Measurements from ENCODE around the gene PHF23.

DNA sequence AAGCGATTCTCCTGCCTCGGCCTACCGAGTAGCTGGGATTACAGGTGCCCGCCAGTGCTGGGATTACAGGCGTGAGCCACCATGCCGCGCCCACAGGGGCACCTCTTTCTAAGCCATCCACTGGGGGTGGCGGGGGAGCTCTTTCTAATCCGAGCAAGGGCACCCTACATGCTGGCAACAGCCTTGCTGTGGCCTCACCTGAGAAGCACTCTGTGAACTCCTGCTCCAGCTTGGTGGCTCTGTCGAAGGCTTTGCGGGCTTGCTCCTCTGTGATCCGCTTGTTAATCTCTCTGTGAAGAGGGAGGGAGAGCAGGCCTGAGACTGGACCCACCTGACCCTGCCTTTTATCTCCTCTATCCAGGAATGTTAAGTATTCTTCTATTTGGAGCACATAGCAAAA is 48.2 kb downstream of the PHF23 start:
- no peak for TF ChIP-seq POLR2AphosphoS5 (IDR thresholded peaks at IDR 0.05; ENCODE audit: low read depth, low read length)
- TF ChIP-seq, protein P1, sequence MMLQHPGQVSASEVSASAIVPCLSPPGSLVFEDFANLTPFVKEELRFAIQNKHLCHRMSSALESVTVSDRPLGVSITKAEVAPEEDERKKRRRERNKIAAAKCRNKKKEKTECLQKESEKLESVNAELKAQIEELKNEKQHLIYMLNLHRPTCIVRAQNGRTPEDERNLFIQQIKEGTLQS (IDR thresholded peaks at IDR 0.05): no peak
- TF ChIP-seq SP1 (IDR thresholded peaks at IDR 0.05; ENCODE audit: low read depth): no peak
- TF ChIP-seq, protein P2, sequence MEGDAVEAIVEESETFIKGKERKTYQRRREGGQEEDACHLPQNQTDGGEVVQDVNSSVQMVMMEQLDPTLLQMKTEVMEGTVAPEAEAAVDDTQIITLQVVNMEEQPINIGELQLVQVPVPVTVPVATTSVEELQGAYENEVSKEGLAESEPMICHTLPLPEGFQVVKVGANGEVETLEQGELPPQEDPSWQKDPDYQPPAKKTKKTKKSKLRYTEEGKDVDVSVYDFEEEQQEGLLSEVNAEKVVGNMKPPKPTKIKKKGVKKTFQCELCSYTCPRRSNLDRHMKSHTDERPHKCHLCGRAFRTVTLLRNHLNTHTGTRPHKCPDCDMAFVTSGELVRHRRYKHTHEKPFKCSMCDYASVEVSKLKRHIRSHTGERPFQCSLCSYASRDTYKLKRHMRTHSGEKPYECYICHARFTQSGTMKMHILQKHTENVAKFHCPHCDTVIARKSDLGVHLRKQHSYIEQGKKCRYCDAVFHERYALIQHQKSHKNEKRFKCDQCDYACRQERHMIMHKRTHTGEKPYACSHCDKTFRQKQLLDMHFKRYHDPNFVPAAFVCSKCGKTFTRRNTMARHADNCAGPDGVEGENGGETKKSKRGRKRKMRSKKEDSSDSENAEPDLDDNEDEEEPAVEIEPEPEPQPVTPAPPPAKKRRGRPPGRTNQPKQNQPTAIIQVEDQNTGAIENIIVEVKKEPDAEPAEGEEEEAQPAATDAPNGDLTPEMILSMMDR (IDR thresholded peaks at IDR 0.05 in 2 of 3, conservative IDR thresholded peaks at IDR 0.05 in 1 of 3; ENCODE audit: borderline replicate concordance in 1 of 3, insufficient read depth in 1 of 3, low read depth in 2 of 3, low read length in 2 of 3): no peak
- TF ChIP-seq POLR2A (IDR thresholded peaks at IDR 0.05; ENCODE audit: borderline replicate concordance, extremely low read depth, insufficient read depth, insufficient read length): no peak
- TF ChIP-seq FOSL1 (IDR thresholded peaks at IDR 0.05; ENCODE audit: low read depth): no peak
- TF ChIP-seq EZH2 (IDR thresholded peaks at IDR 0.05): no peak
- no peak for TF ChIP-seq SRF (IDR thresholded peaks at IDR 0.05; ENCODE audit: low read depth)
- TF ChIP-seq EZH2phosphoT487 (IDR thresholded peaks at IDR 0.05; ENCODE audit: borderline replicate concordance): no peak
- TF ChIP-seq RAD21 (IDR thresholded peaks at IDR 0.05; ENCODE audit: low read depth): no peak
- TF ChIP-seq YY1 (IDR thresholded peaks at IDR 0.05; ENCODE audit: extremely low read depth, insufficient replicate concordance, low read depth, low read length): no peak

All from HCT116 (cell line).